ENCODE data around the gene GUCY2C. TPM values are rescaled to one million over a fixed set of nuclear protein-coding genes. Genes with fewer than 3 reads are reported as not detected.
A peak's percentile ranks its signal among the peaks of the same experiment; 100 is the strongest.
"Not testable (repeated sequence)": the region's sequence is repeated elsewhere in the genome, so short reads cannot be mapped to it uniquely, and the experiment has no call there.

GUCY2C gene
- total RNA-seq, result not detected
- polyA plus RNA-seq, result not detected

- ChIA-PET POLR2A (no interaction called here), CTCF (no interaction called here)
- H3K27ac Mint-ChIP-seq, result no peak within 1 kb of the TSS
- no peaks in the 10 kb centered on the region for H3K9me3 ChIP-seq (ENCODE audit: low read length)
- H3K4me1 Mint-ChIP-seq, result no peaks in the 10 kb centered on the region
- no peaks in the 10 kb centered on the region for H3K36me3 ChIP-seq (ENCODE audit: insufficient read depth, low read length)
- no peak within 1 kb of the TSS for H3K27ac ChIP-seq (ENCODE audit: low read depth, low read length)
- H3K27me3 ChIP-seq (ENCODE audit: insufficient read depth, low read length, poor library complexity, severe bottlenecking), result no peaks in the 10 kb centered on the region
- no peaks in the 10 kb centered on the region for H3K9me3 Mint-ChIP-seq
- no peaks in the 10 kb centered on the region for H3K4me1 ChIP-seq (ENCODE audit: insufficient read depth, low read length)
- peaks cover 5 to 35% of the 10 kb centered on the region in 2 donors for H3K27me3 Mint-ChIP-seq
- no peak within 1 kb of the TSS for H3K4me3 Mint-ChIP-seq
- no peak for DNase-seq
- no peak within 1 kb of the TSS for H3K4me3 ChIP-seq (ENCODE audit: low read length)
- no peaks in the 10 kb centered on the region for H3K36me3 Mint-ChIP-seq
Measured at GRCh38 chr12:14696265-14696741, at the start of gene GUCY2C. GUCY2C (minus strand) TSS chr12:14696599; CDS start chr12:14696448, 151 bp downstream.

GRCh38 chr12:14743061-14743460, 46.7 kb upstream of the GUCY2C start:
- H3K27ac Mint-ChIP-seq, result peak overlapping the region in 1 of 8 donors; percentile 25
- peaks cover 27 to 38% (median 37%) of the 10 kb centered on the region in 3 donors for H3K36me3 Mint-ChIP-seq
- no peak for DNase-seq

GRCh38 chr12:14741942-14742341, 45.5 kb upstream of the GUCY2C start:
- no peak overlapping the region for H3K4me3 Mint-ChIP-seq
- H3K27me3 Mint-ChIP-seq, result no peaks in the 10 kb centered on the region
- DNase-seq, result no peak
- peaks cover 0 to 5% (median 4%) of the 10 kb centered on the region in 3 donors for H3K4me1 Mint-ChIP-seq
- ChIA-PET POLR2A (no interaction called here), CTCF (no interaction called here)
- Histone ChIP-seq H3K4me3 (ENCODE audit: low read length) (no peak overlapping the region), H3K9me3 (ENCODE audit: low read length) (no peaks in the 10 kb centered on the region), H3K27me3 (ENCODE audit: insufficient read depth, low read length, poor library complexity, severe bottlenecking) (no peaks in the 10 kb centered on the region), H3K36me3 (ENCODE audit: insufficient read depth, low read length) (no peaks in the 10 kb centered on the region), H3K27ac (ENCODE audit: low read depth, low read length) (no peak overlapping the region), H3K4me1 (ENCODE audit: insufficient read depth, low read length) (no peaks in the 10 kb centered on the region)
- peaks cover 21 to 32% (median 29%) of the 10 kb centered on the region in 3 donors for H3K36me3 Mint-ChIP-seq
- H3K9me3 Mint-ChIP-seq, result peaks cover 5 to 17% (median 9%) of the 10 kb centered on the region in 5 donors
- peak overlapping the region in 1 of 8 donors; percentile 58 for H3K27ac Mint-ChIP-seq

More at GRCh38 chr12:14743061-14743460, 46.7 kb upstream of the GUCY2C start:
- peaks cover 0 to 16% (median 6%) of the 10 kb centered on the region in 3 donors for H3K4me1 Mint-ChIP-seq
- Histone ChIP-seq H3K9me3 (ENCODE audit: low read length) (no peaks in the 10 kb centered on the region), H3K4me1 (ENCODE audit: insufficient read depth, low read length) (no peaks in the 10 kb centered on the region), H3K36me3 (ENCODE audit: insufficient read depth, low read length) (no peaks in the 10 kb centered on the region), H3K27ac (ENCODE audit: low read depth, low read length) (no peak overlapping the region), H3K27me3 (ENCODE audit: insufficient read depth, low read length, poor library complexity, severe bottlenecking) (no peaks in the 10 kb centered on the region), H3K4me3 (ENCODE audit: low read length) (no peak overlapping the region)
- CTCF ChIA-PET, result no interaction called here
- POLR2A ChIA-PET, result no interaction called here
- no peaks in the 10 kb centered on the region for H3K27me3 Mint-ChIP-seq
- H3K9me3 Mint-ChIP-seq, result peaks cover 5 to 20% (median 9%) of the 10 kb centered on the region in 5 donors
- H3K4me3 Mint-ChIP-seq, result no peak overlapping the region

GRCh38 chr12:14741153-14741552, 44.8 kb upstream of the GUCY2C start:
- H3K36me3 Mint-ChIP-seq, result peaks cover 20 to 28% (median 21%) of the 10 kb centered on the region in 3 donors
- no peak for DNase-seq
- Histone ChIP-seq H3K27me3 (ENCODE audit: insufficient read depth, low read length, poor library complexity, severe bottlenecking) (no peaks in the 10 kb centered on the region), H3K36me3 (ENCODE audit: insufficient read depth, low read length) (no peaks in the 10 kb centered on the region), H3K4me3 (ENCODE audit: low read length) (no peak overlapping the region), H3K9me3 (ENCODE audit: low read length) (no peaks in the 10 kb centered on the region), H3K4me1 (ENCODE audit: insufficient read depth, low read length) (no peaks in the 10 kb centered on the region), H3K27ac (ENCODE audit: low read depth, low read length) (no peak overlapping the region)
- CTCF ChIA-PET, result no interaction called here
- peaks cover 5 to 16% (median 6%) of the 10 kb centered on the region in 5 donors for H3K9me3 Mint-ChIP-seq
- peak overlapping the region in 1 of 8 donors; percentile 82 for H3K27ac Mint-ChIP-seq
- peaks cover 0 to 5% (median 4%) of the 10 kb centered on the region in 3 donors for H3K4me1 Mint-ChIP-seq
- H3K4me3 Mint-ChIP-seq, result no peak overlapping the region
- H3K27me3 Mint-ChIP-seq, result no peaks in the 10 kb centered on the region
- POLR2A ChIA-PET, result no interaction called here

- CTCF ChIA-PET, result interaction anchor here (1.1 to 2.9 kb wide), 2 partner anchors 12 to 67 kb away, joined by 3 to 10 read pairs; partner anchors contain the start of genes C12orf60 and WBP11
- H3K4me3 Mint-ChIP-seq; H3K27ac Mint-ChIP-seq; POLR2A ChIA-PET; H3K9me3 ChIP-seq (ENCODE audit: low read length); H3K9me3 Mint-ChIP-seq; H3K27ac ChIP-seq (ENCODE audit: low read depth, low read length); H3K4me1 Mint-ChIP-seq; H3K36me3 ChIP-seq (ENCODE audit: insufficient read depth, low read length); DNase-seq; H3K36me3 Mint-ChIP-seq; H3K4me3 ChIP-seq (ENCODE audit: low read length); H3K4me1 ChIP-seq (ENCODE audit: insufficient read depth, low read length); H3K27me3 ChIP-seq (ENCODE audit: insufficient read depth, low read length, poor library complexity, severe bottlenecking): not testable (repeated sequence)
- H3K27me3 Mint-ChIP-seq, result peaks cover 6 to 11% of the 10 kb centered on the region in 2 donors
Measured at GRCh38 chr12:14736441-14736840, 40.0 kb upstream of the GUCY2C start.

- Mint-ChIP-seq H3K9me3 (peaks cover 14 to 17% (median 15%) of the 10 kb centered on the region in 5 donors), H3K36me3 (peaks cover 0 to 14% (median 0%) of the 10 kb centered on the region in 3 donors), H3K4me1 (no peaks in the 10 kb centered on the region), H3K27ac (no peak overlapping the region), H3K4me3 (no peak overlapping the region), H3K27me3 (peaks cover 16 to 36% of the 10 kb centered on the region in 2 donors)
- no peak for DNase-seq
- H3K9me3 ChIP-seq (ENCODE audit: low read length), result no peaks in the 10 kb centered on the region
- peaks cover 6% of the 10 kb centered on the region for H3K27me3 ChIP-seq (ENCODE audit: insufficient read depth, low read length, poor library complexity, severe bottlenecking)
- H3K4me3 ChIP-seq (ENCODE audit: low read length), result no peak overlapping the region
- ChIA-PET POLR2A (no interaction called here), CTCF (no interaction called here)
- H3K36me3 ChIP-seq (ENCODE audit: insufficient read depth, low read length), result no peaks in the 10 kb centered on the region
- no peaks in the 10 kb centered on the region for H3K4me1 ChIP-seq (ENCODE audit: insufficient read depth, low read length)
- H3K27ac ChIP-seq (ENCODE audit: low read depth, low read length), result no peak overlapping the region
Measured at GRCh38 chr12:14731821-14732220, 35.4 kb upstream of the GUCY2C start.

- H3K27me3 ChIP-seq (ENCODE audit: insufficient read depth, low read length, poor library complexity, severe bottlenecking), result peaks cover 6% of the 10 kb centered on the region
- Mint-ChIP-seq H3K27ac (no peak overlapping the region), H3K4me3 (no peak overlapping the region), H3K36me3 (peaks cover 0 to 14% (median 3%) of the 10 kb centered on the region in 3 donors), H3K9me3 (peaks cover 19 to 23% (median 20%) of the 10 kb centered on the region in 5 donors), H3K4me1 (no peaks in the 10 kb centered on the region), H3K27me3 (peaks cover 18 to 37% of the 10 kb centered on the region in 2 donors)
- no peak overlapping the region for H3K4me3 ChIP-seq (ENCODE audit: low read length)
- CTCF ChIA-PET, result no interaction called here
- H3K27ac ChIP-seq (ENCODE audit: low read depth, low read length), result no peak overlapping the region
- H3K9me3 ChIP-seq (ENCODE audit: low read length), result no peaks in the 10 kb centered on the region
- no peaks in the 10 kb centered on the region for H3K36me3 ChIP-seq (ENCODE audit: insufficient read depth, low read length)
- no peak for DNase-seq
- no peaks in the 10 kb centered on the region for H3K4me1 ChIP-seq (ENCODE audit: insufficient read depth, low read length)
- POLR2A ChIA-PET, result no interaction called here
Measured at GRCh38 chr12:14729586-14729985, 33.2 kb upstream of the GUCY2C start.

- H3K4me1 Mint-ChIP-seq, result no peaks in the 10 kb centered on the region
- Histone ChIP-seq H3K27ac (ENCODE audit: low read depth, low read length) (no peak overlapping the region), H3K36me3 (ENCODE audit: insufficient read depth, low read length) (no peaks in the 10 kb centered on the region), H3K9me3 (ENCODE audit: low read length) (no peaks in the 10 kb centered on the region), H3K4me1 (ENCODE audit: insufficient read depth, low read length) (no peaks in the 10 kb centered on the region), H3K27me3 (ENCODE audit: insufficient read depth, low read length, poor library complexity, severe bottlenecking) (no peaks in the 10 kb centered on the region), H3K4me3 (ENCODE audit: low read length) (no peak overlapping the region)
- H3K9me3 Mint-ChIP-seq, result peaks cover 3 to 8% (median 5%) of the 10 kb centered on the region in 5 donors
- ChIA-PET POLR2A (no interaction called here), CTCF (interaction anchor here (0.6 to 2.4 kb wide), 14 partner anchors 9 to 498 kb away, joined by 3 to 10 read pairs (median 4); partner anchors contain the start of genes ART4, ERP27, RERG and WBP11)
- no peak overlapping the region for H3K4me3 Mint-ChIP-seq
- H3K36me3 Mint-ChIP-seq, result peaks cover 0 to 3% (median 3%) of the 10 kb centered on the region in 3 donors
- peaks cover 4 to 22% of the 10 kb centered on the region in 2 donors for H3K27me3 Mint-ChIP-seq
- DNase-seq, result peak; percentile 26 to 69 (median 55)
- H3K27ac Mint-ChIP-seq, result peak overlapping the region in 1 of 8 donors; percentile 77
Measured at GRCh38 chr12:14723763-14724162, 27.4 kb upstream of the GUCY2C start.
